Caco-2 (cell line): ENCODE results near the gene DLK1. TPM values are rescaled to one million over a fixed set of nuclear protein-coding genes. Genes with fewer than 3 reads are reported as not detected.

Source experiments
- BruUV-seq: library from RNA; stranded (reverse); fragments of 400-500 nt; replicated peaks from 2 replicates; lab custom pipeline; 2021; lab: Mats Ljungman, UMichigan
- CTCF ChIA-PET: fragments of 300-600 bp; sonication (Branson Sonifier 250); formaldehyde crosslinking; loops from one replicate; lab custom pipeline; 2022; ENCODE audit warnings: antibody characterized with exemption; lab: Charles Lee
- POLR2A ChIA-PET: fragments of 300-600 bp; sonication (Branson Sonifier 250); formaldehyde crosslinking; loops from one replicate; lab custom pipeline; 2022; ENCODE audit warnings: antibody characterized with exemption; lab: Charles Lee
- DNase-seq, 2 experiments: peaks; one replicate each; pipeline versions ENCODE4 v3.0.0 to v3.0.0-alpha.2; 2020 to 2022
- H3K27me3 ChIP-seq: replicated peaks from 2 replicates; pipeline ENCODE4 v1.6.0; 2011; ENCODE audit warnings: low read length; ENCODE audit not compliant: control insufficient read depth, insufficient read depth
- H3K36me3 ChIP-seq: 2 replicates; pipeline ENCODE4 v1.5.1; 2011; ENCODE audit warnings: low read length; ENCODE audit not compliant: control insufficient read depth, insufficient read depth
- H3K4me1 ChIP-seq: fragments of 250-450 bp; sonication (Bioruptor Pico); 2 replicates; pipeline ENCODE4 v1.5.1; 2020; ENCODE audit warnings: mild to moderate bottlenecking
- H3K4me3 ChIP-seq: 2 replicates; pipeline ENCODE4 v1.5.1; 2011; ENCODE audit warnings: low read depth, mild to moderate bottlenecking, control low read depth, low read length
- H3K9me3 ChIP-seq: fragments of 250-450 bp; sonication (Bioruptor Pico); 2 replicates; pipeline ENCODE4 v1.5.1; 2020; ENCODE audit warnings: mild to moderate bottlenecking, moderate library complexity
- H3K27ac Mint-ChIP-seq: one replicate; pipeline ENCODE4 v1.8.0; 2022; ENCODE audit warnings: mixed read lengths; ENCODE audit not compliant: unreplicated experiment
- H3K27me3 Mint-ChIP-seq: one replicate; pipeline ENCODE4 v1.8.0; 2022; ENCODE audit warnings: mixed read lengths; ENCODE audit not compliant: insufficient read depth, unreplicated experiment
- H3K36me3 Mint-ChIP-seq: one replicate; pipeline ENCODE4 v1.8.0; 2022; ENCODE audit warnings: mild to moderate bottlenecking, mixed read lengths; ENCODE audit not compliant: insufficient read depth, unreplicated experiment
- H3K4me1 Mint-ChIP-seq: one replicate; pipeline ENCODE4 v1.8.0; 2022; ENCODE audit warnings: low read depth, mixed read lengths; ENCODE audit not compliant: unreplicated experiment
- H3K4me3 Mint-ChIP-seq: one replicate; pipeline ENCODE4 v1.8.0; 2022; ENCODE audit warnings: mild to moderate bottlenecking, moderate library complexity, mixed read lengths; ENCODE audit not compliant: unreplicated experiment
- H3K9me3 Mint-ChIP-seq: one replicate; pipeline ENCODE4 v1.8.0; 2022; ENCODE audit warnings: mixed read lengths; ENCODE audit not compliant: unreplicated experiment
- CTCF ChIP-seq, 2 experiments: fragments of 200-600 bp in 1 of 2; IDR thresholded peaks; 1 replicate in 1 of 2; 2 replicates in 1 of 2; pipeline versions ENCODE4 v1.5.1 to v1.8.0; 2011 to 2022; ENCODE audit warnings: antibody characterized with exemption in 1 of 2, control low read depth in 1 of 2, inconsistent platforms in 1 of 2, low read depth in 1 of 2, low read length in 1 of 2, mild to moderate bottlenecking in 1 of 2, moderate library complexity in 1 of 2; ENCODE audit not compliant: insufficient read depth in 1 of 2, severe bottlenecking in 1 of 2, unreplicated experiment in 1 of 2
- intact Hi-C: fragments of 100-400 bp; cut with micrococcal nuclease; formaldehyde crosslinking; loops from one replicate; pipeline ENCODE4 v1.10.0; 2022; ENCODE audit not compliant: unreplicated experiment
- total RNA-seq: library from RNA; stranded (reverse); gene quantifications from 2 replicates; pipeline ENCODE4 v1.2.3, GENCODE V29; 2022

DLK1 gene
- total RNA-seq, 1 experiment from 2014 or later: not detected

DNA sequence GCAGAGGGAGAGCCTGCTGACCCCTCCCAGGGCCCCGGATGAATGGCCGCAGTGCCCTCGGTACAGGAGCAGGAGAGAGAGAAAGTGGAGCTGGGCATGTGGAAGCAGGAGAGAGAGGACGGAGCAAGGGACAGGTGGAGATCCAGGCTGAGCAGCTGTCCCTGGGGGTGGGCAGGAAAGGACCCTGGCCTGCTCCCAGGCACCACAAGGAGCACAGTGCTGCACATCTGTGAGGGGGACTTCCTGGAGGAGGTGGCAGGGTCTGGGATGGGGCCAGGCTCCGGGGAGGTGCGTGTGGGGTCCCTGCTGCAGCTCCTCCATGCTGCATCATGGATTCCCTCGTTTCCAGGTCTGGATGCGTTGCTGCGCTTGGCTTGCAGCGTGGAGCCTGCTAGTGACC is 13.0 kb upstream of the DLK1 start:
- no peak for DNase-seq
- Histone ChIP-seq H3K4me3 (no peak overlapping the region), H3K27me3 (no peaks in the 10 kb centered on the region), H3K9me3 (no peaks in the 10 kb centered on the region), H3K36me3 (no peaks in the 10 kb centered on the region), H3K4me1 (peaks cover 14% of the 10 kb centered on the region)
- ChIA-PET POLR2A (no interaction called here), CTCF (no interaction called here)
- Mint-ChIP-seq H3K4me3 (no peak overlapping the region), H3K36me3 (no peaks in the 10 kb centered on the region), H3K9me3 (no peaks in the 10 kb centered on the region), H3K27ac (peak overlapping the region; percentile 5), H3K27me3 (peaks cover 3% of the 10 kb centered on the region), H3K4me1 (peaks cover 12% of the 10 kb centered on the region)
- no TSS peak for BruUV-seq
- TF ChIP-seq CTCF (IDR thresholded peaks at IDR 0.05; ENCODE audit: insufficient read depth in 1 of 2, low read depth in 1 of 2, low read length in 1 of 2, severe bottlenecking in 1 of 2, unreplicated experiment in 1 of 2): no peak
- intact Hi-C loops: no loop called here

DNA sequence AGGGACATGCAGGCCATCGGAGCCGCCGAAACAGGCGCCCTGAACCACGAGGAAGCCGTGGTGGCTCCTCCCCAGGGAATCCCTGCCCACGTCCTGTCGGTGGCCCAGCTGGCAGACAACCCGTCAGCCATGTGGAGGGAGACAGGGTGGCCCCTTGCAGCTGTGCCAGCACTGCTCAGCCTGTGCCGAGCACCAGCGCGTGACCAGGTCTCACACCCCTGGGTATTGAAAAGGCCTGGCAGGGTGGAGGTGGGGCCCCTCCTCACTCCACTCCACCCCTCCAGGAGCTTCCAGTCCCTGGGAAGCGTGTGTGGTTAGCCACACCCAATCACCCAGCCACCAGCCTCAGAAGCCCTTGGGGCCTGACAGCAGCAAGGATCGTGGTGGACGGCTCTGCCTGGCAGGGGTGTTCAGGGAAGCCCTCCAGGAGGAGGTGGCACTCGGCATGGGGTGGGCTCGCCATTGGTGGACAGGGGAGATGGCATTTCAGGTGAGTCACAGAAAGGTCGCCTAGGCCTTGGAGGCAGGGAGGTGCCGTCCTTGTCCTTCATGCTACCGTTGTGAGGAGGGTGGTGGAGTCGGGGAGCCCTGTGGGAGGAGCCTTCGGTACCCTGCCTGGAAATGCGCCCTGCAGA is 12.3 kb upstream of the DLK1 start:
- H3K9me3 Mint-ChIP-seq: no peaks in the 10 kb centered on the region
- TF ChIP-seq CTCF (IDR thresholded peaks at IDR 0.05; ENCODE audit: insufficient read depth in 1 of 2, low read depth in 1 of 2, low read length in 1 of 2, severe bottlenecking in 1 of 2, unreplicated experiment in 1 of 2): no peak
- H3K4me1 ChIP-seq: peaks cover 14% of the 10 kb centered on the region
- peaks cover 5% of the 10 kb centered on the region for H3K27me3 Mint-ChIP-seq
- DNase-seq: no peak
- H3K36me3 Mint-ChIP-seq: no peaks in the 10 kb centered on the region
- CTCF ChIA-PET: no interaction called here
- BruUV-seq: no TSS peak
- no peaks in the 10 kb centered on the region for H3K9me3 ChIP-seq
- H3K4me3 Mint-ChIP-seq: no peak overlapping the region
- H3K27ac Mint-ChIP-seq: no peak overlapping the region
- H3K4me3 ChIP-seq: no peak overlapping the region
- H3K27me3 ChIP-seq: no peaks in the 10 kb centered on the region
- POLR2A ChIA-PET: no interaction called here
- intact Hi-C loops: no loop called here
- H3K4me1 Mint-ChIP-seq: peaks cover 12% of the 10 kb centered on the region
- H3K36me3 ChIP-seq: no peaks in the 10 kb centered on the region

GRCh38 chr14:100715332-100715731 is 11.4 kb upstream of the DLK1 start:
- Mint-ChIP-seq H3K27me3 (peaks cover 5% of the 10 kb centered on the region), H3K36me3 (no peaks in the 10 kb centered on the region), H3K27ac (no peak overlapping the region), H3K9me3 (no peaks in the 10 kb centered on the region), H3K4me1 (peaks cover 12% of the 10 kb centered on the region), H3K4me3 (no peak overlapping the region)
- no peaks in the 10 kb centered on the region for H3K9me3 ChIP-seq
- no TSS peak for BruUV-seq
- no peaks in the 10 kb centered on the region for H3K27me3 ChIP-seq
- ChIA-PET CTCF (no interaction called here), POLR2A (no interaction called here)
- no peak for TF ChIP-seq CTCF (IDR thresholded peaks at IDR 0.05; ENCODE audit: insufficient read depth in 1 of 2, low read depth in 1 of 2, low read length in 1 of 2, severe bottlenecking in 1 of 2, unreplicated experiment in 1 of 2)
- H3K4me3 ChIP-seq: no peak overlapping the region
- H3K36me3 ChIP-seq: no peaks in the 10 kb centered on the region
- no peak for DNase-seq
- intact Hi-C loops: no loop called here
- peaks cover 14% of the 10 kb centered on the region for H3K4me1 ChIP-seq
